Measurements from ENCODE around the gene GC.
"Not testable (repeated sequence)": the region's sequence is repeated elsewhere in the genome, so short reads cannot be mapped to it uniquely, and the experiment has no call there.

GRCh38 chr4:71809805-71810204, 25.9 kb upstream of the GC start:
- not testable (repeated sequence) for TF ChIP-seq CTCF, EZH2 (IDR thresholded peaks at IDR 0.05)

All from neural progenitor cell (in vitro differentiated cells).